ENCODE data around the gene P2RX2.

- TF ChIP-seq CTCF (IDR thresholded peaks at IDR 0.05) (no peak), POLR2A (IDR thresholded peaks at IDR 0.05) (no peak), EP300 (IDR thresholded peaks at IDR 0.05) (no peak)
Measured at GRCh38 chr12:132591107-132591935, 27.3 kb upstream of the P2RX2 start.
